ENCODE data around the gene STYXL1. TPM values are rescaled to one million over a fixed set of nuclear protein-coding genes. Genes with fewer than 3 reads are reported as not detected.

STYXL1 gene
- total and polyA plus RNA-seq, 4 donors: 16.4 to 27.5 (median 17.1) TPM

DNA sequence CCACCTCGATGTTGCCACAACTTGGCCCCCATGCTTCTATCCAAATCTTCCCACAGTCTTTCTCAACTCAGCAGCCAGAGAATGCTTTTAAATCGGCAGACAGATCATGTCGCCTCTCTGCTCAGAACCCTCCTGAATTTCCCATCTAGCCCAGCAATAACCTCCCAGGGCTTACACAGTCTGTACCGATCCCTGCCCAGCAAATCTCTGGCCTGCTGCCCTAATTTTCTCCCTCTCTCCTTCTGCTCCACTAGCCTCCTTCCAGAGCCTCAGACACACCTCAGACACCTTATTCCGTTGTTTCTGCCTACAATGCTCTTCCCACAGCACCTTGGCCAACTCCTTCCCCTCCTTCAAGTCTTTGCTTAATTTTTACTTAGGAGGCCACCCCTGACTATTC lies 32.4 kb upstream of the STYXL1 start:
- Histone ChIP-seq H3K4me3 (ENCODE audit: low read depth in 1 of 3, low read length in 3 of 3) (no peak overlapping the region), H3K4me1 (ENCODE audit: control insufficient read depth in 4 of 4, insufficient read depth in 4 of 4, low read length in 3 of 4) (peaks cover 0 to 2% (median 0%) of the 10 kb centered on the region in 4 donors), H3K9me3 (ENCODE audit: control insufficient read depth in 4 of 4, low read length in 3 of 4) (no peaks in the 10 kb centered on the region), H3K36me3 (ENCODE audit: control insufficient read depth in 4 of 4, insufficient read depth in 3 of 4, low read depth in 1 of 4, low read length in 3 of 4) (peaks cover 0 to 9% (median 7%) of the 10 kb centered on the region in 4 donors), H3K9ac (ENCODE audit: low read depth in 1 of 2, low read length in 2 of 2) (no peak overlapping the region), H3K27ac (ENCODE audit: low read depth in 1 of 2, low read length in 2 of 2) (no peak overlapping the region), H3K27me3 (ENCODE audit: control insufficient read depth in 4 of 4, insufficient read depth in 4 of 4, low read length in 3 of 4) (no peaks in the 10 kb centered on the region)
- no peak for TF ChIP-seq EGR1 (IDR thresholded peaks at IDR 0.05; ENCODE audit: low read depth in 2 of 2)
- TF ChIP-seq REST (IDR thresholded peaks at IDR 0.05): no peak
- no peak for TF ChIP-seq HNF4A (conservative IDR thresholded peaks at IDR 0.05)
- no peak for TF ChIP-seq FOXA2 (IDR thresholded peaks at IDR 0.05)
- no peak for TF ChIP-seq HNF4G (IDR thresholded peaks at IDR 0.05)
- no peak for TF ChIP-seq NR2F2 (IDR thresholded peaks at IDR 0.05)
- TF ChIP-seq, protein P1, sequence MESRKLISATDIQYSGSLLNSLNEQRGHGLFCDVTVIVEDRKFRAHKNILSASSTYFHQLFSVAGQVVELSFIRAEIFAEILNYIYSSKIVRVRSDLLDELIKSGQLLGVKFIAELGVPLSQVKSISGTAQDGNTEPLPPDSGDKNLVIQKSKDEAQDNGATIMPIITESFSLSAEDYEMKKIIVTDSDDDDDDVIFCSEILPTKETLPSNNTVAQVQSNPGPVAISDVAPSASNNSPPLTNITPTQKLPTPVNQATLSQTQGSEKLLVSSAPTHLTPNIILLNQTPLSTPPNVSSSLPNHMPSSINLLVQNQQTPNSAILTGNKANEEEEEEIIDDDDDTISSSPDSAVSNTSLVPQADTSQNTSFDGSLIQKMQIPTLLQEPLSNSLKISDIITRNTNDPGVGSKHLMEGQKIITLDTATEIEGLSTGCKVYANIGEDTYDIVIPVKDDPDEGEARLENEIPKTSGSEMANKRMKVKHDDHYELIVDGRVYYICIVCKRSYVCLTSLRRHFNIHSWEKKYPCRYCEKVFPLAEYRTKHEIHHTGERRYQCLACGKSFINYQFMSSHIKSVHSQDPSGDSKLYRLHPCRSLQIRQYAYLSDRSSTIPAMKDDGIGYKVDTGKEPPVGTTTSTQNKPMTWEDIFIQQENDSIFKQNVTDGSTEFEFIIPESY (IDR thresholded peaks at IDR 0.05): no peak
- TF ChIP-seq JUND (IDR thresholded peaks at IDR 0.05): no peak
- TF ChIP-seq GABPA (IDR thresholded peaks at IDR 0.05 in 1 of 2, conservative IDR thresholded peaks at IDR 0.05 in 1 of 2): no peak
- TF ChIP-seq CTCF (IDR thresholded peaks at IDR 0.05; ENCODE audit: low read depth, low read length, missing input control): no peak
- WGBS: 86% methylated on average over 5 of the region's 5 CpGs
- no peak for DNase-seq (ENCODE audit: low spot score)

GRCh38 chr7:76077435-76077834 lies 29.6 kb upstream of the STYXL1 start:
- H3K9me3 ChIP-seq (ENCODE audit: control insufficient read depth in 4 of 4, low read length in 3 of 4): no peaks in the 10 kb centered on the region
- no peak overlapping the region for H3K9ac ChIP-seq (ENCODE audit: low read depth in 1 of 2, low read length in 2 of 2)
- DNase-seq (ENCODE audit: low spot score): no peak
- WGBS: 74% methylated on average over 3 of the region's 3 CpGs
- H3K36me3 ChIP-seq (ENCODE audit: control insufficient read depth in 4 of 4, insufficient read depth in 3 of 4, low read depth in 1 of 4, low read length in 3 of 4): peaks cover 4 to 19% (median 8%) of the 10 kb centered on the region in 4 donors
- H3K27me3 ChIP-seq (ENCODE audit: control insufficient read depth in 4 of 4, insufficient read depth in 4 of 4, low read length in 3 of 4): no peaks in the 10 kb centered on the region
- no peak overlapping the region for H3K4me3 ChIP-seq (ENCODE audit: low read depth in 1 of 3, low read length in 3 of 3)
- no peaks in the 10 kb centered on the region for H3K4me1 ChIP-seq (ENCODE audit: control insufficient read depth in 4 of 4, insufficient read depth in 4 of 4, low read length in 3 of 4)
- H3K27ac ChIP-seq (ENCODE audit: low read depth in 1 of 2, low read length in 2 of 2): no peak overlapping the region
- TF ChIP-seq REST (IDR thresholded peaks at IDR 0.05) (no peak), RAD21 (IDR thresholded peaks at IDR 0.05) (no peak), FOXA2 (IDR thresholded peaks at IDR 0.05) (no peak), HNF4A (conservative IDR thresholded peaks at IDR 0.05) (no peak), YY1 (IDR thresholded peaks at IDR 0.05) (no peak), SP1 (IDR thresholded peaks at IDR 0.05) (no peak), EGR1 (IDR thresholded peaks at IDR 0.05; ENCODE audit: low read depth in 2 of 2) (no peak), NR2F2 (IDR thresholded peaks at IDR 0.05) (no peak), FOXA1 (IDR thresholded peaks at IDR 0.05) (no peak), CTCF (IDR thresholded peaks at IDR 0.05; ENCODE audit: low read depth, low read length, missing input control) (no peak), TAF1 (conservative IDR thresholded peaks at IDR 0.05) (no peak), RXRA (IDR thresholded peaks at IDR 0.05) (no peak), HNF4G (IDR thresholded peaks at IDR 0.05) (no peak), JUND (IDR thresholded peaks at IDR 0.05) (no peak), GABPA (IDR thresholded peaks at IDR 0.05 in 1 of 2, conservative IDR thresholded peaks at IDR 0.05 in 1 of 2) (no peak)
- TF ChIP-seq, protein P2, sequence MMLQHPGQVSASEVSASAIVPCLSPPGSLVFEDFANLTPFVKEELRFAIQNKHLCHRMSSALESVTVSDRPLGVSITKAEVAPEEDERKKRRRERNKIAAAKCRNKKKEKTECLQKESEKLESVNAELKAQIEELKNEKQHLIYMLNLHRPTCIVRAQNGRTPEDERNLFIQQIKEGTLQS (IDR thresholded peaks at IDR 0.05): no peak
- TF ChIP-seq, protein P3, sequence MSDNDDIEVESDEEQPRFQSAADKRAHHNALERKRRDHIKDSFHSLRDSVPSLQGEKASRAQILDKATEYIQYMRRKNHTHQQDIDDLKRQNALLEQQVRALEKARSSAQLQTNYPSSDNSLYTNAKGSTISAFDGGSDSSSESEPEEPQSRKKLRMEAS (IDR thresholded peaks at IDR 0.05): no peak

Data from liver (tissue), 9 donors.